BE2C (cell line): ENCODE measurements around the gene FAM98C.

Experiments
- DNase-seq: peaks from one replicate; pipeline ENCODE4 v3.0.0-alpha.2; 2020
- H3K27me3 ChIP-seq: fragments of 250-450 bp; sonication (Bioruptor Pico); 2 replicates; pipeline ENCODE4 v1.5.1; 2020; ENCODE audit warnings: mild to moderate bottlenecking
- H3K36me3 ChIP-seq: fragments of 250-450 bp; sonication (Bioruptor Pico); 2 replicates; pipeline ENCODE4 v1.5.1; 2020; ENCODE audit warnings: mild to moderate bottlenecking
- H3K4me1 ChIP-seq: fragments of 250-450 bp; sonication (Bioruptor Pico); 2 replicates; pipeline ENCODE4 v1.5.1; 2020
- H3K4me3 ChIP-seq: 2 replicates; pipeline ENCODE4 v1.5.1; 2011; ENCODE audit warnings: low read depth, low read length
- H3K9me3 ChIP-seq: fragments of 250-450 bp; sonication (Bioruptor Pico); 2 replicates; pipeline ENCODE4 v1.5.1; 2020
- TF ChIP-seq, protein P1 (sequence below): IDR thresholded peaks from 2 replicates; pipeline ENCODE4 v1.5.1; 2012; ENCODE audit warnings: mild to moderate bottlenecking, low read depth, low read length

The FAM98C gene

DNA sequence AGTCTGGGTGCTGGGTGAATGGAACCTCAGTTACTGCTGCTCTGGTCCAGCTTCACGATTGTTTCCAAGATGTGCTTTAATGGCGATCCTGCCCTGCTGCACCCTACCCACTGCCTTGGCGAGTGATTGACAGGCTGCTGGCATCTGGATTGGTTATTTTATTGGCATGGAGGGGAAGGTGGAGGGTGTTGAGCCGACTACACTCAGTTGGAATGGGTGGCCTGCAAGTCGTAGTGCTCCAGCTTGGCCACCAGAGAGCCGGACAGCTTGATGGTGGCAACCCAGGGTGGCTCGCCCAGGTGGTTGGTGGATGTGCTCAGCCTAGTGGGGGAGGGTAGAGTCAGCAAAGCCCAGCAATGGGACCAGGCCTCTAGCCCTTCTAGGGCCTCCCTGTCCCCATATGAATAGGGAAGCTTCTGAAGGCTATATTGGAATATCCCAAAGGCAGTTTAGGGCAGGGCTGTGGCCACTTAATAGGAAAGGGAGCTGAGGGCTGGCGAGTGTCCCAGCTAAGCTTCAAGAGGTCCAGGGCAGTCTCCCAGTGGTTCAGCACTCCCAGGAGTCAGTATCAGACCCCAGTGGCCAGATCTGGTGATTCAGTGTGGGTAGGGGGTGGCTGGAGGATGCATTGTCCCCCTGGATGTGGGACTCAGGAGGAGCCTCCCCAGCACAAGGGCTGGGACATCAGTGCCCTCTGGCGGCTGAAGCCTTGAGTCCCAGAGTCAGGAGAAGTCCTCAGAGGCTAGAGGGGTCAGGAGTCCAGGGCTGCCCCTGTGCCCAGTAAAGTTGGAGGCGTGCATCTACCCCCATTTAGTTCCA is 18.5 kb upstream of the FAM98C start:
- H3K27me3 ChIP-seq = no peaks in the 10 kb centered on the region
- H3K4me3 ChIP-seq = no peak overlapping the region
- DNase-seq = peak; percentile 37
- H3K4me1 ChIP-seq = no peaks in the 10 kb centered on the region; the same call in 1 of the 2 replicates
- peaks cover 26% of the 10 kb centered on the region for H3K36me3 ChIP-seq
- H3K9me3 ChIP-seq = no peaks in the 10 kb centered on the region
- TF ChIP-seq, protein P1, sequence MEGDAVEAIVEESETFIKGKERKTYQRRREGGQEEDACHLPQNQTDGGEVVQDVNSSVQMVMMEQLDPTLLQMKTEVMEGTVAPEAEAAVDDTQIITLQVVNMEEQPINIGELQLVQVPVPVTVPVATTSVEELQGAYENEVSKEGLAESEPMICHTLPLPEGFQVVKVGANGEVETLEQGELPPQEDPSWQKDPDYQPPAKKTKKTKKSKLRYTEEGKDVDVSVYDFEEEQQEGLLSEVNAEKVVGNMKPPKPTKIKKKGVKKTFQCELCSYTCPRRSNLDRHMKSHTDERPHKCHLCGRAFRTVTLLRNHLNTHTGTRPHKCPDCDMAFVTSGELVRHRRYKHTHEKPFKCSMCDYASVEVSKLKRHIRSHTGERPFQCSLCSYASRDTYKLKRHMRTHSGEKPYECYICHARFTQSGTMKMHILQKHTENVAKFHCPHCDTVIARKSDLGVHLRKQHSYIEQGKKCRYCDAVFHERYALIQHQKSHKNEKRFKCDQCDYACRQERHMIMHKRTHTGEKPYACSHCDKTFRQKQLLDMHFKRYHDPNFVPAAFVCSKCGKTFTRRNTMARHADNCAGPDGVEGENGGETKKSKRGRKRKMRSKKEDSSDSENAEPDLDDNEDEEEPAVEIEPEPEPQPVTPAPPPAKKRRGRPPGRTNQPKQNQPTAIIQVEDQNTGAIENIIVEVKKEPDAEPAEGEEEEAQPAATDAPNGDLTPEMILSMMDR = peak; percentile 39

DNA sequence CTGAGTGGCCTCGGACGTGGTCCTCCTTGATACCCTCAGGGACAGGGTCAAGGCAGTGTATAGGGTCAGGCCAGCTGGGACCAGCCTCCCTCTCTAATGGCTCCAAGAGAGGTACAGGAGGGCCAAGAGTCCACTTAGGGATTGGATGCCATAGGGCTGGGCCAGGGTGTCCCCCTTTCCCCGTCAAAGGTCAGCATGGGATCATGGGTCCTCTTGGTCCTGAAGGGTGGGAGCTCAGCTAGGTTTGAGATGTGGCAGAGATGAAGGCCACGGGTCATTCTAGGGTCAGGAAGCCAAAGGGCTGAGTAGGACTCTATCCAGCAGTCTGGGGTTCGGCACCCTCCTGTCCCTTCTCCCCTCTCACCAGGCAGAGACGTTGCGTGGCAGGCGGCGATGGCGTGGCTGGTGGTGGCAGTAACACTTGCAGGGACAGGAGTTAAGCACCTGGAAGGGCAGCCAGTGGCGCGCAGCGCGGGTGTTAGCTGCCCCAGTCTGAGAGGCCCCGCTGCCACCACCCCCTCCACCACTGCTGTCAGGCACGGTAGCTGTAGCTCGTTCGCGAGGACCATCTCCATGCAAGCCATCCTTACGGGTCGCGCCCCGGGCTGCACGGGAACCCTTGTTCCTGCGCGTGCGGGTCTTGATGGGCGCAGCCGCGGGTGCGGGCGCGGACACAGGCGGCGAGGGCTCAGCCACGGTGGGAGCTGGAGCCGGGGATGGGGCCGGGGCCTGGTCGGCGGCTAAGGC is 17.7 kb upstream of the FAM98C start:
- Histone ChIP-seq H3K36me3 (peaks cover 20% of the 10 kb centered on the region), H3K9me3 (no peaks in the 10 kb centered on the region), H3K27me3 (no peaks in the 10 kb centered on the region), H3K4me1 (no peaks in the 10 kb centered on the region; the same call in 1 of the 2 replicates), H3K4me3 (no peak overlapping the region)
- TF ChIP-seq, protein P1 = no peak
- no peak for DNase-seq

DNA sequence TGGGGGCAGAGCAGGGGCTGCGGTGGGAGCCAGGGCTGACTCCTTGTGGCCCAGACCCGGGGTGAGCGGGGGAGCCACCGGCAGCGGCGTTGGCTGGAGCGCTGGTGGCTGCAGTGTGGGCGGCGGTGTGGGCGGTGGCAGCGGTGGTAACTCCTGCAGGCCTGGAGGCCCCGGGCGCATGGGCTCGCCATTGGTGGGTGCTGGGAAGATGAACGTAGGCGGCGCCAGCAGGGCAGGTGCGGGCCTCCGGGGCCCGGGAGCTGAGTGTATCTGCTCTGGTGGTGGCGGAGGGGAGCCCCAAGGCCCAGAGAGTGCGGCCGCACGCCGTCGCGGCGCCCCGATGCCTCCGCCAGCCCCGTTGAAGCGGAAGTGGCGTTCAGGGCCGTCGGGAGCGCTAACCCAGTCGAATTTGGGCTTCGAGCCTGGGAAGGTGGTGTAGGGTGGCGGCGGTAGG is 17.1 kb upstream of the FAM98C start:
- Histone ChIP-seq H3K36me3 (peaks cover 17% of the 10 kb centered on the region), H3K27me3 (no peaks in the 10 kb centered on the region), H3K4me1 (no peaks in the 10 kb centered on the region; the same call in 1 of the 2 replicates), H3K4me3 (no peak overlapping the region), H3K9me3 (no peaks in the 10 kb centered on the region)
- peak; percentile 31 for DNase-seq
- TF ChIP-seq, protein P1 = no peak

DNA sequence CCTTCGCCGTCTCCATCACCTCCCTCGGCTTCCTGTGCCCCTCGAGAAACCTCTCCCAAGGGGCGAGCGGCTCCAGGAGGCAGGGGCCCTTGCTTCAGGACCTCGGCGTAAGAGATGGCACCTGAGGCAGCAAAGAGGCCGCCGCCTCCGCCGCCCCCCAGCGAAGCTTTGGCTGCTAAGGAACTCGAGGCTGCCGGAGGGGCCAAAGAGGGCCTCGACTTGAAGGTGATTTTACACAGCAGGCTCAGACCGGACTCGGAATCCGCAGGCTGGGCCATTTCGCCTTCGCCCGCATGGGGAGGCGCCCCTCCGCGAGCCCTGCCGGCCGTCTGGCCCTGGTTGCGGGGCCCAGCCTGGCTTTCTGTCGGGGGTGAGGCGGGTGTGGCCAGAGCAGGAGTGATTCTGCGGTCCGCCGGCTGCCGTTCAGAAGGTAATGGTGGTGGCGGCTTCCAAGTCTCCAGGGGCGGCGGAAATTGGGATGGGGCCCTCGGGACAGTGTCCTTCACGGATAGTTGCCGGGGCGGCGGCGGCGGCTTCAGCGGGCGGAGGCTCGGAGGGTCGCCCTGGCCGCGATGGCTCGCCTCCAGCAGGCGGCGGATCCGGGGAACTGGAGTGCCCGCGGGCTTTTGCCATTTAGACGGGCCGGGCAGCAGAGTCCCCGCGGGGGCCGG is 16.5 kb upstream of the FAM98C start:
- Histone ChIP-seq H3K9me3 (no peaks in the 10 kb centered on the region), H3K27me3 (no peaks in the 10 kb centered on the region), H3K4me1 (no peaks in the 10 kb centered on the region; the same call in 1 of the 2 replicates), H3K36me3 (peaks cover 11% of the 10 kb centered on the region), H3K4me3 (no peak overlapping the region)
- TF ChIP-seq, protein P1 = no peak
- no peak for DNase-seq

DNA sequence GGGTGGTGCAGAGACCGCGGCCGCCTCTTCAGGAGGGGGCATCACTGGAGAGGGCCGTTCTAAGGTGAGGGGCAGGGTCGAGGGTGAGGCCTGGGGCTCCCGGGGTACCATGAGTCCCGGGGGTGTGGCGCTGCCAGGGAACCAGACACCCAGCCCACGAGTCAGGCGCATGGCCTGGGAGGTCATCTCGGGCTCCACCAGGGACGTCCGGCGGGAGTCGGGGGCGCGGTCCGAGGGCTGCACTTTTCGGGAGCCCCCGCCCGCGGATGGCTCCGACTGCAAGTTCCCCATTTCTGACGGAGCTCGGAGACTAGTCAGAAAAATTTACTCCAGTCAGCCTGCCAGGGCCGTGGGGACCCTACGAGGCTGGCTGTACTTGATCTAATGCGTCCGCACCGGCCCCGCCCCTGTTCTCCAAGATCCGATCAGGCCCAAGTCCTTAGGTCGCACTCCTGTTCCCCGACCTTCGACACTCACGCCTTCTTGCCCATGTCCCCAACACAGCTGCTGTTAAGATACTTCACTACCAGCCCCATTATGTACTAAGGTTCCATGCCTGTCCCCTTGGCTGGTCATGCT is 15.8 kb upstream of the FAM98C start:
- TF ChIP-seq, protein P1 = no peak
- Histone ChIP-seq H3K36me3 (peaks cover 5% of the 10 kb centered on the region), H3K4me1 (no peaks in the 10 kb centered on the region; the same call in 1 of the 2 replicates), H3K9me3 (no peaks in the 10 kb centered on the region), H3K27me3 (no peaks in the 10 kb centered on the region), H3K4me3 (peak overlapping the region; percentile 75)
- no peak for DNase-seq
